H9 (cell line): ENCODE results near the gene RAB11FIP5. TPM values are rescaled to one million over a fixed set of nuclear protein-coding genes. Genes with fewer than 3 reads are reported as not detected.

Experiments
- DNase-seq: peaks from one replicate; pipeline ENCODE4 v3.0.0-alpha.2; 2017
- H2AFZ ChIP-seq: one replicate; pipeline ENCODE4 v1.6.1; 2013; ENCODE audit warnings: mild to moderate bottlenecking, low read length, control low read depth, moderate library complexity
- H2AK5ac ChIP-seq: 2 replicates; pipeline ENCODE4 v1.6.1; 2013; ENCODE audit warnings: low read length, control low read depth, mixed read lengths; ENCODE audit not compliant: insufficient read length
- H2BK120ac ChIP-seq: one replicate; pipeline ENCODE4 v1.6.1; 2013; ENCODE audit warnings: low read depth, mild to moderate bottlenecking, low read length, control low read depth, inconsistent platforms; ENCODE audit not compliant: poor library complexity, severe bottlenecking
- H2BK12ac ChIP-seq: 2 replicates; pipeline ENCODE4 v1.6.1; 2013; ENCODE audit warnings: low read length, control low read depth, mixed read lengths, low read depth; ENCODE audit not compliant: insufficient read length
- H2BK15ac ChIP-seq: 2 replicates; pipeline ENCODE4 v1.6.1; 2013; ENCODE audit warnings: low read depth, low read length, control low read depth
- H2BK20ac ChIP-seq: one replicate; pipeline ENCODE4 v1.6.1; 2013; ENCODE audit warnings: low read depth, mild to moderate bottlenecking, low read length, control low read depth, inconsistent platforms; ENCODE audit not compliant: poor library complexity, severe bottlenecking
- H2BK5ac ChIP-seq: 2 replicates; pipeline ENCODE4 v1.6.1; 2013; ENCODE audit warnings: low read length, control low read depth, mixed read lengths; ENCODE audit not compliant: insufficient read length
- H3K14ac ChIP-seq: 2 replicates; pipeline ENCODE4 v1.6.1; 2013; ENCODE audit warnings: low read length, control low read depth; ENCODE audit not compliant: insufficient read depth
- H3K18ac ChIP-seq: 2 replicates; pipeline ENCODE4 v1.6.1; 2013; ENCODE audit warnings: low read depth, mild to moderate bottlenecking, mixed read lengths, low read length, control low read depth; ENCODE audit not compliant: insufficient read length
- H3K23ac ChIP-seq: 2 replicates; pipeline ENCODE4 v1.6.1; 2013; ENCODE audit warnings: low read length, control low read depth, mixed read lengths, low read depth; ENCODE audit not compliant: insufficient read length
- H3K23me2 ChIP-seq: 2 replicates; pipeline ENCODE4 v1.6.1; 2013; ENCODE audit warnings: low read depth, mild to moderate bottlenecking, mixed read lengths, low read length, control low read depth; ENCODE audit not compliant: insufficient read length, poor library complexity, severe bottlenecking
- H3K27ac ChIP-seq: 2 replicates; pipeline ENCODE4 v1.5.1; 2013; ENCODE audit warnings: low read length, control low read depth, mixed read lengths, low read depth; ENCODE audit not compliant: insufficient read length
- H3K27me3 ChIP-seq: 2 replicates; pipeline ENCODE4 v1.6.1; 2013; ENCODE audit warnings: low read length, control low read depth, inconsistent platforms; ENCODE audit not compliant: insufficient read depth
- H3K4ac ChIP-seq: 2 replicates; pipeline ENCODE4 v1.6.1; 2013; ENCODE audit warnings: low read depth, mild to moderate bottlenecking, control low read depth, inconsistent platforms, low read length, moderate library complexity
- H3K4me1 ChIP-seq: 2 replicates; pipeline ENCODE4 v1.6.1; 2013; ENCODE audit warnings: low read length, control low read depth, inconsistent platforms; ENCODE audit not compliant: insufficient read depth
- H3K4me2 ChIP-seq: 2 replicates; pipeline ENCODE4 v1.6.1; 2013; ENCODE audit warnings: low read length, control low read depth, mixed read lengths; ENCODE audit not compliant: insufficient read length, insufficient read depth
- H3K56ac ChIP-seq: 2 replicates; pipeline ENCODE4 v1.6.1; 2013; ENCODE audit warnings: low read depth, mild to moderate bottlenecking, mixed read lengths, low read length, control low read depth; ENCODE audit not compliant: insufficient read length
- H3K79me1 ChIP-seq: 2 replicates; pipeline ENCODE4 v1.6.1; 2013; ENCODE audit warnings: low read depth, mild to moderate bottlenecking, moderate library complexity, low read length, control low read depth, inconsistent platforms; ENCODE audit not compliant: insufficient read depth, poor library complexity, severe bottlenecking
- H3K79me2 ChIP-seq: 2 replicates; pipeline ENCODE4 v1.6.1; 2013; ENCODE audit warnings: low read length, control low read depth, inconsistent platforms; ENCODE audit not compliant: insufficient read depth
- H3K9ac ChIP-seq: 2 replicates; pipeline ENCODE4 v1.6.1; 2013; ENCODE audit warnings: low read length, control low read depth, mixed read lengths; ENCODE audit not compliant: insufficient read length; ENCODE audit errors: extremely low read depth
- H3K9me3 ChIP-seq: one replicate; pipeline ENCODE4 v1.6.1; 2013; ENCODE audit warnings: low read depth, low read length, inconsistent platforms; ENCODE audit not compliant: control insufficient read depth
- H3T11ph ChIP-seq: one replicate; pipeline ENCODE4 v1.6.1; 2013; ENCODE audit warnings: mild to moderate bottlenecking, low read length, control low read depth, inconsistent platforms
- H4K20me1 ChIP-seq: one replicate; pipeline ENCODE4 v1.6.1; 2013; ENCODE audit not compliant: control insufficient read depth, insufficient read length, insufficient read depth
- H4K5ac ChIP-seq: 2 replicates; pipeline ENCODE4 v1.6.1; 2013; ENCODE audit warnings: low read depth, mild to moderate bottlenecking, mixed read lengths, low read length, control low read depth; ENCODE audit not compliant: insufficient read length
- H4K8ac ChIP-seq: replicated peaks from 2 replicates; pipeline ENCODE4 v1.6.1; 2013; ENCODE audit warnings: low read length, control low read depth, mixed read lengths, low read depth; ENCODE audit not compliant: insufficient read length
- H4K91ac ChIP-seq: 2 replicates; pipeline ENCODE4 v1.6.1; 2013; ENCODE audit warnings: low read depth, mild to moderate bottlenecking, moderate library complexity, mixed read lengths, low read length, control low read depth; ENCODE audit not compliant: insufficient read length
- H3K27ac Mint-ChIP-seq, 3 experiments: 2 replicates in 2 of 3; 3 replicates in 1 of 3; pipeline ENCODE4 v1.8.0; 2020 to 2021; ENCODE audit warnings: mixed read lengths in 3 of 3, mild to moderate bottlenecking in 1 of 3, moderate library complexity in 1 of 3
- H3K27me3 Mint-ChIP-seq: 2 replicates; pipeline ENCODE4 v1.8.0; 2021; ENCODE audit warnings: low read depth, mild to moderate bottlenecking, moderate library complexity, mixed read lengths
- H3K36me3 Mint-ChIP-seq, 3 experiments: 2 replicates in 2 of 3; 3 replicates in 1 of 3; pipeline ENCODE4 v1.8.0; 2020 to 2021; ENCODE audit warnings: low read depth in 3 of 3, mixed read lengths in 3 of 3; ENCODE audit not compliant: insufficient read depth in 1 of 3
- H3K4me1 Mint-ChIP-seq, 2 experiments: 2 replicates each; pipeline ENCODE4 v1.8.0; 2020; ENCODE audit warnings: mixed read lengths in 2 of 2
- H3K4me3 Mint-ChIP-seq, 2 experiments: 2 replicates in 1 of 2; 3 replicates in 1 of 2; pipeline ENCODE4 v1.8.0; 2020 to 2021; ENCODE audit warnings: mild to moderate bottlenecking in 2 of 2, mixed read lengths in 2 of 2, moderate library complexity in 1 of 2
- H3K9me3 Mint-ChIP-seq, 2 experiments: 2 replicates in 1 of 2; 3 replicates in 1 of 2; pipeline ENCODE4 v1.8.0; 2020; ENCODE audit warnings: mild to moderate bottlenecking in 2 of 2, mixed read lengths in 2 of 2, moderate library complexity in 1 of 2
- CTCF ChIP-seq: fragments of 200-600 bp; sonication (generic); conservative IDR thresholded peaks from 3 replicates; pipeline ENCODE4 v1.8.0; 2021; ENCODE audit warnings: antibody characterized with exemption, mild to moderate bottlenecking
- WGBS: extraction: QIAGEN DNeasy Blood & Tissue Kit; methylation state at CpG from one replicate; pipeline ENCODE4 v1.1.7; 2013; ENCODE audit warnings: missing lambda C conversion rate, low lambda C conversion rate, mixed read lengths; ENCODE audit not compliant: insufficient read length; ENCODE audit errors: extremely low coverage; 5-methylcytosine and 5-hydroxymethylcytosine counted together
- total RNA-seq: library from RNA; stranded (reverse); gene quantifications from 2 replicates; pipeline ENCODE4 v1.2.1, GENCODE V29; 2021

Gene RAB11FIP5
- total RNA-seq, 1 experiment from 2014 or later, result 7.1 TPM

- Histone ChIP-seq H3K79me2 (no peaks in the 10 kb centered on the region), H3K4me2 (no peak overlapping the region), H2BK12ac (no peak overlapping the region), H3T11ph (no peak overlapping the region), H3K4ac (no peak overlapping the region), H2AK5ac (no peak overlapping the region), H3K23ac (no peak overlapping the region), H3K79me1 (peaks cover 3% of the 10 kb centered on the region), H2BK5ac (no peak overlapping the region), H3K56ac (no peak overlapping the region), H4K8ac (no peak overlapping the region), H3K14ac (no peak overlapping the region), H4K20me1 (no peaks in the 10 kb centered on the region), H2BK120ac (no peak overlapping the region), H4K91ac (no peak overlapping the region), H3K27ac (no peak overlapping the region), H3K9ac (no peak overlapping the region), H3K9me3 (peaks cover 12% of the 10 kb centered on the region), H2AFZ (no peak overlapping the region), H3K27me3 (no peaks in the 10 kb centered on the region), H2BK20ac (no peak overlapping the region), H4K5ac (no peak overlapping the region), H3K4me1 (no peaks in the 10 kb centered on the region; the same call in 1 of the 2 replicates), H2BK15ac (no peak overlapping the region), H3K18ac (no peak overlapping the region), H3K23me2 (no peaks in the 10 kb centered on the region)
- Mint-ChIP-seq H3K4me1 (peaks cover 17% of the 10 kb centered on the region in 2 experiments), H3K36me3 (peaks cover 21 to 51% (median 21%) of the 10 kb centered on the region in 3 experiments), H3K4me3 (no peak overlapping the region), H3K27me3 (no peaks in the 10 kb centered on the region), H3K9me3 (peaks cover 12% of the 10 kb centered on the region in 2 experiments; a peak in 4 of 5 replicates), H3K27ac (peak overlapping the region in 2 of 3 experiments; percentile 5 to 12; a peak in 1 of 7 replicates)
- WGBS, result no CpG with 5 or more reads among the region's 6 CpGs
- no peak for TF ChIP-seq CTCF
- DNase-seq, result no peak
Measured at GRCh38 chr2:73053316-73054114, 59.2 kb downstream of the RAB11FIP5 start.
